ENCODE measurements around the gene PDE11A. TPM values are rescaled to one million over a fixed set of nuclear protein-coding genes. Genes with fewer than 3 reads are reported as not detected.

Gene PDE11A
- total and polyA plus RNA-seq, 2 of the 8 experiments (the other 6 are each of a cell fraction or from before 2014, with no cell fraction given), result 0.19 to 0.23 TPM

GRCh38 chr2:177896587-177896986 is 176.0 kb downstream of the PDE11A start (continued):
- TF ChIP-seq CHD7 (IDR thresholded peaks at IDR 0.05; ENCODE audit: insufficient replicate concordance, low read length) (no peak), KDM1A (IDR thresholded peaks at IDR 0.05; ENCODE audit: borderline replicate concordance, low read length) (no peak), TAF7 (optimal IDR thresholded peaks at IDR 0.05; ENCODE audit: borderline replicate concordance, low read depth, low read length) (no peak), HDAC2 (IDR thresholded peaks at IDR 0.05; ENCODE audit: borderline replicate concordance in 1 of 2, low read depth in 2 of 2, low read length in 2 of 2) (no peak), ZNF274 (IDR thresholded peaks at IDR 0.05; ENCODE audit: borderline replicate concordance, extremely low read depth, low read length) (no peak), RNF2 (IDR thresholded peaks at IDR 0.05; ENCODE audit: borderline replicate concordance, low read depth, low read length, missing control alignments, poor library complexity, severe bottlenecking) (no peak), JUN (IDR thresholded peaks at IDR 0.05; ENCODE audit: low read depth, low read length) (no peak), NRF1 (IDR thresholded peaks at IDR 0.05; ENCODE audit: low read depth, low read length) (no peak)

Data from H1 (cell line).